ENCODE results near the gene ANKS1B.

ANKS1B gene

DNA sequence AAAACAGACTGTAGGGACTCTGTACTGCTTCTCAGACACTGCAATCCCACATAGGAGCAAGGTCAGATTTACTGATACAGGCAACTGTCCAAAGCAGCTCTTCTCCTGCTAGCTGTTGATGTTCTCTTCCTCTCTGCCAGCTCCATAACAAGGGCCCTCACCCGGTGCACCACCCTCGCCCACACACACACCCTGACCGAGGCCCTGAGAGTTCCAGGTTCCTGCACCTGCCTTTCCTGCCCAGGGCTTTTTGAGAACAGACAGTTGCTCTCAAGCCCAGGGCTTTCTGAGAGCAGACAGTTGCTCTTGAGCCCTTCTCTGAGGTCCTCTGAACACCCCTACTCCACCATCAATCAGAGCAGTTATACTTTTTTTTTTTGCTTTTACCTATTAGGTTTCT is 571.0 kb downstream of the ANKS1B start:
- H3K4me3 ChIP-seq (ENCODE audit: control insufficient read depth, low read depth, low read length): no peak overlapping the region
- TF ChIP-seq, protein P1, sequence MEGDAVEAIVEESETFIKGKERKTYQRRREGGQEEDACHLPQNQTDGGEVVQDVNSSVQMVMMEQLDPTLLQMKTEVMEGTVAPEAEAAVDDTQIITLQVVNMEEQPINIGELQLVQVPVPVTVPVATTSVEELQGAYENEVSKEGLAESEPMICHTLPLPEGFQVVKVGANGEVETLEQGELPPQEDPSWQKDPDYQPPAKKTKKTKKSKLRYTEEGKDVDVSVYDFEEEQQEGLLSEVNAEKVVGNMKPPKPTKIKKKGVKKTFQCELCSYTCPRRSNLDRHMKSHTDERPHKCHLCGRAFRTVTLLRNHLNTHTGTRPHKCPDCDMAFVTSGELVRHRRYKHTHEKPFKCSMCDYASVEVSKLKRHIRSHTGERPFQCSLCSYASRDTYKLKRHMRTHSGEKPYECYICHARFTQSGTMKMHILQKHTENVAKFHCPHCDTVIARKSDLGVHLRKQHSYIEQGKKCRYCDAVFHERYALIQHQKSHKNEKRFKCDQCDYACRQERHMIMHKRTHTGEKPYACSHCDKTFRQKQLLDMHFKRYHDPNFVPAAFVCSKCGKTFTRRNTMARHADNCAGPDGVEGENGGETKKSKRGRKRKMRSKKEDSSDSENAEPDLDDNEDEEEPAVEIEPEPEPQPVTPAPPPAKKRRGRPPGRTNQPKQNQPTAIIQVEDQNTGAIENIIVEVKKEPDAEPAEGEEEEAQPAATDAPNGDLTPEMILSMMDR (conservative IDR thresholded peaks at IDR 0.05; ENCODE audit: control insufficient read depth, insufficient read depth, low read depth, low read length): no peak
- no peak for DNase-seq (ENCODE audit: low read depth)

DNA sequence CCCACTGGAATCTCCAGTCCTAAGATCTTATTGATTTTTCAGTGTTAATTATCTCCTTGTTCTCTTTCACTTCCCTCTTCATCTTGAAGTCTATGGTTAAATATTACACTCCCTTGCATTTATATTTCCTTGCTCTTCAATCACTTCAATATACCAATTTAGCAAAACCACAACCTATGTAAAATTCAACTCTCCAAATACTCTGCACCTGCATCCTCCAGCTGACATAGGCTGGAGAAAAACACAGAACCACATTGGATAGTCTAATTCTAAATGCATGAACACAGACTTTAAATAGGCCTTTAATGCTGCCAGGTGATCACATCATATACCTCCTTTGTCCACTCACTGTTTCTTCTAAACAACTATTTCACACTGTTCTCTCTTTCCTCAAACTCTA is 591.0 kb downstream of the ANKS1B start:
- DNase-seq (ENCODE audit: low read depth): no peak
- H3K4me3 ChIP-seq (ENCODE audit: control insufficient read depth, low read depth, low read length): no peak overlapping the region
- TF ChIP-seq, protein P1 (conservative IDR thresholded peaks at IDR 0.05; ENCODE audit: control insufficient read depth, insufficient read depth, low read depth, low read length): no peak

DNA sequence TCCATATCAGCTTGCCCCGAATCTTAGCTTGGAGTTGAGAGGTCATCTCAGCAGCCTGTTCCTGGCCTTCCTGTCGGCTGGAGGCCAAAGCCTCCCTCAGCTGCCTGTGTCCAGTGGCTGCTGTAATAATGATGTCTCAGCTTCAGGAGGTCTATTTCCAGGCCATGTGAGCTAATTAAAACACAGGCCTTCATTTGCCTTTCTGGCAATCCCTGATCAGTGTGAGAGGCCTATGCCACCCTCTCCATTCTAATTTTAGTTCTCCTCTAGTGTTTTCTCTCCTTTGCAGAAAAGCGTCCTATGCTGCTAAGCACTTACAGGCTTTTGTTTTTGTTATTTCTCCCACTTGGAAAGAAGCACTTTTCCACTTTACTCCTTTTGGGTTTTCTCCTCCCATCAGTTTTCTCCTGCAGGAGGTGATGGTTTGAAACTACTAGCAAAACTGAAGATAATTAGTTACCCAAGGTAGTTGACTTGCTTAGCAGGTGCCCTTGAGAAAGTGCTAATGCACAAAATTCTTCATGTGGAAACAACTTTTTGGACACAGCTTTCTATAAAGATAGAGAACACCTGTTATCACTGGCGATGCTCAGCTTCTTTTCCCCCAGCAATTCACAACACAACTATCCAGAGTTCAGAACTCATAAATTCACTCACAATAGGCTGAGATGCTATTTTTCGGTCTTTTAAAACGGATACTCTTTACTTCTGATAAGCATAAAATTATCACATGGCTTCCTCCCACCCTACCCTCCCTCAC is 592.5 kb downstream of the ANKS1B start:
- no peak for DNase-seq (ENCODE audit: low read depth)
- TF ChIP-seq, protein P1 (conservative IDR thresholded peaks at IDR 0.05; ENCODE audit: control insufficient read depth, insufficient read depth, low read depth, low read length): no peak
- no peak overlapping the region for H3K4me3 ChIP-seq (ENCODE audit: control insufficient read depth, low read depth, low read length)

DNA sequence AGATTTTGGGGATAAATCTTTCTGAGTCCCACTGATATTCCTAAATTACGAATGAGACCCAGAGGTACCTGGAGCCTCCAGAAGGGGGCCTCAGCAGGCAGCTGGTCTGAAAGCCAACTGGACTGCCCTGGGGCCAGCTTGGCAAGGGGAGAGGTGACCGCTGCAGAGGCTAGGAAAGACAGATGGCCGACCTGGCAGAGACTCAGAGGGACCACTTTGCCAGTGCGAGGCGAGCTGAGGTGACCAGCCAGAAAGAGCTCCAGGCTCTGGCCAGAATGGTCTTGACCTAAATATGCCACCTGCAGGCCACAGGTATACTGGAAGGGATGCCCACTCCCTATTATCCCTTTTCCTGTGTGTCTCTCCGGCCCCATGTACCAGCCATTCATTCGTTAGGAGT is 594.0 kb downstream of the ANKS1B start:
- H3K4me3 ChIP-seq (ENCODE audit: control insufficient read depth, low read depth, low read length): no peak overlapping the region
- TF ChIP-seq, protein P1 (conservative IDR thresholded peaks at IDR 0.05; ENCODE audit: control insufficient read depth, insufficient read depth, low read depth, low read length): peak; percentile 21
- DNase-seq (ENCODE audit: low read depth): peak; percentile 2

DNA sequence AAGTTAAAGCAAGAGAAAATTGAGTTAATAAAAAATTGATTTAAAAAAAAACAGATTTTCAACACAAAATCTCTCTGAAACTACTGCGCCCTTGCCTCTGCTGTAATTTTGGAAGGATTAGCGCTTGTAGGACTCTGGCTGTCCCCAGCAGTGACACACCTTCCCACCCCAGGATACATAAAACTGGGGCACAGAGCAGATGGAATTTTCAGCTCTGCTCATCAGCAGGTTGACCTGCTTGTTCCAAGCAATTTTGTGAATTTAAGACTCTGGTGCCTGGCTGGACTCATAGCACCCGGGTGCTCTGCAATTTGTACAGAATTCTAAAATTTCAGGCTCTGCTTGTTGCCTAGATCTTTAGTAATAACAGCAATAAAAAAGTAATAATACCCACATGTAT is 595.0 kb downstream of the ANKS1B start:
- no peak for DNase-seq (ENCODE audit: low read depth)
- no peak overlapping the region for H3K4me3 ChIP-seq (ENCODE audit: control insufficient read depth, low read depth, low read length)
- TF ChIP-seq, protein P1 (conservative IDR thresholded peaks at IDR 0.05; ENCODE audit: control insufficient read depth, insufficient read depth, low read depth, low read length): no peak

DNA sequence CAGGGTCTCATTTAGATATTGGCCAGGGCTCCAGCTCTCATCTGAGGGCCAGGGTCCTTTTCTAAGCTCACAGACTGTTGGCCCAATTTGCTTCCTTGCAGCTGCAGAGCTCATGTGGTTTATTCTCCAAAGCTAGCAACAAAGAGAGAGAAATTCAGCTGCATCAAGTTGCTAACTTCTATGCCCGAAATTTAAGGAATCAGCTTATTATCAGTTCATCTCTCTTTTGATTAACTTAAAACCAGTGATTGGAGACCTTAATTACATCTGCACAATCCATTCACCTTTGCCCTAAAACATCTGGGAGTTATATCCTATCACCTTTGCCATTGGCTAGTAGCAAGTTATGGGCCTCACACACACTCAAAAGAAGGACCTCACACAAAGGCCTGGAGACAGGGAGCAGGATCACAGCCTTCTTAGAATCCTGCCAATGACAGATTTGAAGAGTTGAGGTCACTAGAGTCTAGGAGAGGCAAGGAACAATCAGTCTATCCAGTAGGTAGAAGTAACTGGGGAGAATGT is 596.0 kb downstream of the ANKS1B start:
- TF ChIP-seq, protein P1 (conservative IDR thresholded peaks at IDR 0.05; ENCODE audit: control insufficient read depth, insufficient read depth, low read depth, low read length): no peak
- no peak for DNase-seq (ENCODE audit: low read depth)
- H3K4me3 ChIP-seq (ENCODE audit: control insufficient read depth, low read depth, low read length): no peak overlapping the region

Data from fibroblast of mammary gland (primary cell).